ENCODE results near the gene RNF111.

The RNF111 gene

DNA sequence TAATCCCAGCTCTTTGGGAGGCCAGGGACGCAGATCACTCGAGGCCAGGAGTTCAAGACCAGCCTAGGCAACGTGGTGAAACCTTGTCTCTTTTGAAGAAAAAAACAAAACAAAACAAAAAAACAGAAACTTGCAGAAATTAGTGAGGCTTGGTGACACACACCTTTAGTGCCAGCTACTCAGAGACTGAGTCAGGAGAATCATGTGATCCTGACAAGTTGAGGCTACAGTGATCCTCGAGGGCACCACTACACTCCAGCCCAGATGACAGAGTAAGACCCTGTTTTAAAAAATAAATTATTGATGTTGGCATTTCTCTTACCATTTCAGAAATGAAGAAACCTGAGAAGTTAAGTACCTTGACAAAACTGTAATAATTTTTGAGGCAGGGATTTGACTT is 72.9 kb downstream of the RNF111 start:
- H3K36me3 ChIP-seq (ENCODE audit: control insufficient read depth, insufficient read depth, low read length): peaks cover 8% of the 10 kb centered on the region

GRCh38 chr15:59063042-59063441 is 75.6 kb downstream of the RNF111 start:
- no peak for DNase-seq (ENCODE audit: extremely low read depth, insufficient read length)

More for the DNA sequence above, 72.9 kb downstream of the RNF111 start:
- no peaks in the 10 kb centered on the region for H3K27me3 ChIP-seq (replicated peaks; ENCODE audit: control insufficient read depth, insufficient read depth, low read length)
- DNase-seq (ENCODE audit: extremely low read depth, insufficient read length): no peak
- H3K4me3 ChIP-seq (replicated peaks; ENCODE audit: low read depth, low read length): no peak overlapping the region
- TF ChIP-seq, protein P1, sequence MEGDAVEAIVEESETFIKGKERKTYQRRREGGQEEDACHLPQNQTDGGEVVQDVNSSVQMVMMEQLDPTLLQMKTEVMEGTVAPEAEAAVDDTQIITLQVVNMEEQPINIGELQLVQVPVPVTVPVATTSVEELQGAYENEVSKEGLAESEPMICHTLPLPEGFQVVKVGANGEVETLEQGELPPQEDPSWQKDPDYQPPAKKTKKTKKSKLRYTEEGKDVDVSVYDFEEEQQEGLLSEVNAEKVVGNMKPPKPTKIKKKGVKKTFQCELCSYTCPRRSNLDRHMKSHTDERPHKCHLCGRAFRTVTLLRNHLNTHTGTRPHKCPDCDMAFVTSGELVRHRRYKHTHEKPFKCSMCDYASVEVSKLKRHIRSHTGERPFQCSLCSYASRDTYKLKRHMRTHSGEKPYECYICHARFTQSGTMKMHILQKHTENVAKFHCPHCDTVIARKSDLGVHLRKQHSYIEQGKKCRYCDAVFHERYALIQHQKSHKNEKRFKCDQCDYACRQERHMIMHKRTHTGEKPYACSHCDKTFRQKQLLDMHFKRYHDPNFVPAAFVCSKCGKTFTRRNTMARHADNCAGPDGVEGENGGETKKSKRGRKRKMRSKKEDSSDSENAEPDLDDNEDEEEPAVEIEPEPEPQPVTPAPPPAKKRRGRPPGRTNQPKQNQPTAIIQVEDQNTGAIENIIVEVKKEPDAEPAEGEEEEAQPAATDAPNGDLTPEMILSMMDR (IDR thresholded peaks at IDR 0.05; ENCODE audit: insufficient read depth, low read length, poor library complexity, severe bottlenecking): no peak

DNA sequence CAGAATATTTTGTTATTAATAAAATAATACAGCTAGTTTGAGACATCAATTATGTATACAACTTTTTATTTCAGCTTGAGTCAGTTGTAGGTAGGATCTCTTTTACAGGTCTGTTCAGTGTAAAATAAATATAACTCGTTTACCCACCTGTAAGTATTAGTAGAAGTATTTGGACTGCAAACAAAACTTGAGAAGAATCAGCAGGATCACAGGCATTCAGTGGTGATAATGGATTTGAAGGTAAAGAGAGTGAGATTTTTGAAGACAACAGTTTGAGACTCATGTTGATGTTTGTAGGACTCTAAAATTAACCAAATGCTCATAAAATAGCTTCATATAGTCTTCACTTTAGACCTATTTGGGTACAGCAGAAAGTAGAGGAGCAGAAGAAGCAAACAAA is 82.0 kb downstream of the RNF111 start:
- no peak for DNase-seq (ENCODE audit: extremely low read depth, insufficient read length)
- Histone ChIP-seq H3K27me3 (replicated peaks; ENCODE audit: control insufficient read depth, insufficient read depth, low read length) (no peaks in the 10 kb centered on the region), H3K4me3 (replicated peaks; ENCODE audit: low read depth, low read length) (no peak overlapping the region), H3K36me3 (ENCODE audit: control insufficient read depth, insufficient read depth, low read length) (peaks cover 5% of the 10 kb centered on the region)
- TF ChIP-seq, protein P1 (IDR thresholded peaks at IDR 0.05; ENCODE audit: insufficient read depth, low read length, poor library complexity, severe bottlenecking): no peak

More at GRCh38 chr15:59063042-59063441, 75.6 kb downstream of the RNF111 start:
- Histone ChIP-seq H3K27me3 (replicated peaks; ENCODE audit: control insufficient read depth, insufficient read depth, low read length) (no peaks in the 10 kb centered on the region), H3K36me3 (ENCODE audit: control insufficient read depth, insufficient read depth, low read length) (peaks cover 10% of the 10 kb centered on the region), H3K4me3 (replicated peaks; ENCODE audit: low read depth, low read length) (no peak overlapping the region)
- TF ChIP-seq, protein P1 (IDR thresholded peaks at IDR 0.05; ENCODE audit: insufficient read depth, low read length, poor library complexity, severe bottlenecking): no peak

DNA sequence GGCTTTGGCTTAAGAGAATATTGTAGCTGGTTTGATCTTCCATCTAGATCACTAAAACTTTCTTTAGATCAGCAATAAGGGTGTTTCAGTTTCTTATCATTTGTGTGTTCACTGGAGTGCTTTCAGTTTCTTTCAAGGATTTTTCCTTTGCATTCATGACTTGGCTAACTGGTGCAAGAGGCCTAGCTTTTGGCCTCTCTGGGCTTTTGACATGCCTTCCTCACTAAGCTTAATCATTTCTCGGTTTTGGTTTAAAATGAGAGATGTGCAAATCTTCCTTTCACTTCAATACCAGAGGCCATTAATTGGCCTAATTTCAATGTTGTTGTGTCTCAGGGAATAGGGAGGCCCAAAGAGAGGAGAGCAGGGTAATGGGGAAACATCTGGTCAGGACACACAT is 87.1 kb downstream of the RNF111 start:
- TF ChIP-seq, protein P1 (IDR thresholded peaks at IDR 0.05; ENCODE audit: insufficient read depth, low read length, poor library complexity, severe bottlenecking): no peak
- no peaks in the 10 kb centered on the region for H3K27me3 ChIP-seq (replicated peaks; ENCODE audit: control insufficient read depth, insufficient read depth, low read length)
- H3K36me3 ChIP-seq (ENCODE audit: control insufficient read depth, insufficient read depth, low read length): peaks cover 3% of the 10 kb centered on the region
- H3K4me3 ChIP-seq (replicated peaks; ENCODE audit: low read depth, low read length): no peak overlapping the region
- DNase-seq (ENCODE audit: extremely low read depth, insufficient read length): no peak

DNA sequence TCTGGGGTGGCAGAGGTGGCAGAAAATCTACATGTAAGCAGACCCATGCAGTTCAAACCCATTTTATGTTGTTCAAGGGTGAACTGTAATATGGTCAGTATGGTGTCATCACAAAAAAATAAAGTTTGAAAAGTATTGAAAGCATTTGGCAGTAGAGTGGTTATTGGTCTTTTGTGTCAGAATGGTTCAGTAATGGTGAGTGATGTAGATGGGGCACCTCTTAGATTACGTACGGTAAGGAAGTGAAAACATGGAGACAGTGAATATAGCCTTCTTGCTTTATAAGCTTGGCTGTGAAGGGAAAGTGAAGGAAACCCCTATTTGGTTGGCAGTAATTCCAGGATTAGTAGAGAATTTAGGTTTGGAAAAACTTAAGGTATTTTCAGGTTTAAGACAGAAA is 100.3 kb downstream of the RNF111 start:
- TF ChIP-seq, protein P1 (IDR thresholded peaks at IDR 0.05; ENCODE audit: insufficient read depth, low read length, poor library complexity, severe bottlenecking): no peak
- Histone ChIP-seq H3K4me3 (replicated peaks; ENCODE audit: low read depth, low read length) (no peak overlapping the region), H3K27me3 (replicated peaks; ENCODE audit: control insufficient read depth, insufficient read depth, low read length) (no peaks in the 10 kb centered on the region), H3K36me3 (ENCODE audit: control insufficient read depth, insufficient read depth, low read length) (peaks cover 7% of the 10 kb centered on the region)
- no peak for DNase-seq (ENCODE audit: extremely low read depth, insufficient read length)

DNA sequence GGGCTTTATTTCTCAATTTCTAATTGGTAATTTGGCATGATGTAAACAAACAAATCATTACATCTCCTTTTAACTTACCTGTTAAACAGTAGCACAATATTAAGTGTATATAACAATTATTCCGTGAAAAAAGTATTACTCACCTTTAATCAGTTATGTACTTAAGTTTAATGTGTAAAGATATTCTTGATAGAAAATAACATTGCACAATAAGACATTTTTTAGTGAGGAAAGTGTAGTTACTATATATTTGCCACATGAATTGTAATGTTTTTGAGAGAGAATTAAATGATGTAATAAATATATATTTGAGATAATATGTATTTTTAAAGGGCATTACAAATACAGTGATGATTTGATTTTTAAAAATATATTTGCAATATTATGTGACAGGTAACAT is 106.6 kb downstream of the RNF111 start:
- no peak for DNase-seq (ENCODE audit: extremely low read depth, insufficient read length)
- TF ChIP-seq, protein P1 (IDR thresholded peaks at IDR 0.05; ENCODE audit: insufficient read depth, low read length, poor library complexity, severe bottlenecking): no peak
- peaks cover 7% of the 10 kb centered on the region for H3K36me3 ChIP-seq (ENCODE audit: control insufficient read depth, insufficient read depth, low read length)

More for the DNA sequence above, 106.6 kb downstream of the RNF111 start:
- H3K4me3 ChIP-seq (replicated peaks; ENCODE audit: low read depth, low read length): no peak overlapping the region
- H3K27me3 ChIP-seq (replicated peaks; ENCODE audit: control insufficient read depth, insufficient read depth, low read length): no peaks in the 10 kb centered on the region
